ENCODE measurements around the gene NRM. TPM values are rescaled to one million over a fixed set of nuclear protein-coding genes. Genes with fewer than 3 reads are reported as not detected.
"Not testable (repeated sequence)": the region's sequence is repeated elsewhere in the genome, so short reads cannot be mapped to it uniquely, and the experiment has no call there.

Gene NRM
- total RNA-seq, 1 donor from 2014 or later = 12.8 TPM

GRCh38 chr6:30724906-30725667, 34.3 kb upstream of the NRM start:
- peaks cover 52% of the 10 kb centered on the region for H3K79me2 ChIP-seq (ENCODE audit: insufficient read depth, low read length)
- Mint-ChIP-seq H3K27ac (ENCODE audit: unreplicated experiment) (peak overlapping the region; percentile 81), H3K36me3 (ENCODE audit: low read depth, unreplicated experiment) (peaks cover 28% of the 10 kb centered on the region), H3K4me3 (ENCODE audit: unreplicated experiment) (peak overlapping the region; percentile 100), H3K27me3 (ENCODE audit: low read depth, unreplicated experiment) (no peaks in the 10 kb centered on the region), H3K4me1 (ENCODE audit: low read depth, unreplicated experiment) (peaks cover 25% of the 10 kb centered on the region), H3K9me3 (ENCODE audit: unreplicated experiment) (no peaks in the 10 kb centered on the region)
- no peaks in the 10 kb centered on the region for H3K27me3 ChIP-seq (ENCODE audit: insufficient read depth, low read length)
- no peak overlapping the region for H3K4me3 ChIP-seq (ENCODE audit: insufficient read depth, low read depth, low read length)
- H3K36me3 ChIP-seq (ENCODE audit: insufficient read depth, low read length) = peaks cover 39% of the 10 kb centered on the region
- peaks cover 34% of the 10 kb centered on the region for H3K4me1 ChIP-seq (ENCODE audit: insufficient read depth, low read length)
- H3K9me3 ChIP-seq (ENCODE audit: insufficient read depth, low read depth, low read length) = no peaks in the 10 kb centered on the region
- peaks cover 65% of the 10 kb centered on the region for H4K20me1 ChIP-seq (ENCODE audit: insufficient read depth, low read length)
- H3K27ac ChIP-seq (ENCODE audit: low read depth, low read length) = no peak overlapping the region
- FAIRE-seq = no peak
- peak overlapping the region; percentile 93 for H3K4me2 ChIP-seq (ENCODE audit: low read length)
- no peak for DNase-seq (ENCODE audit: low read depth)
- peak overlapping the region; percentile 97 for H3K9ac ChIP-seq (ENCODE audit: low read length)
- no peak overlapping the region for H2AFZ ChIP-seq (ENCODE audit: low read depth, low read length)
- TF ChIP-seq, protein P1, sequence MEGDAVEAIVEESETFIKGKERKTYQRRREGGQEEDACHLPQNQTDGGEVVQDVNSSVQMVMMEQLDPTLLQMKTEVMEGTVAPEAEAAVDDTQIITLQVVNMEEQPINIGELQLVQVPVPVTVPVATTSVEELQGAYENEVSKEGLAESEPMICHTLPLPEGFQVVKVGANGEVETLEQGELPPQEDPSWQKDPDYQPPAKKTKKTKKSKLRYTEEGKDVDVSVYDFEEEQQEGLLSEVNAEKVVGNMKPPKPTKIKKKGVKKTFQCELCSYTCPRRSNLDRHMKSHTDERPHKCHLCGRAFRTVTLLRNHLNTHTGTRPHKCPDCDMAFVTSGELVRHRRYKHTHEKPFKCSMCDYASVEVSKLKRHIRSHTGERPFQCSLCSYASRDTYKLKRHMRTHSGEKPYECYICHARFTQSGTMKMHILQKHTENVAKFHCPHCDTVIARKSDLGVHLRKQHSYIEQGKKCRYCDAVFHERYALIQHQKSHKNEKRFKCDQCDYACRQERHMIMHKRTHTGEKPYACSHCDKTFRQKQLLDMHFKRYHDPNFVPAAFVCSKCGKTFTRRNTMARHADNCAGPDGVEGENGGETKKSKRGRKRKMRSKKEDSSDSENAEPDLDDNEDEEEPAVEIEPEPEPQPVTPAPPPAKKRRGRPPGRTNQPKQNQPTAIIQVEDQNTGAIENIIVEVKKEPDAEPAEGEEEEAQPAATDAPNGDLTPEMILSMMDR (IDR thresholded peaks at IDR 0.05; ENCODE audit: insufficient read depth, low read depth, low read length) = no peak
- no peak for TF ChIP-seq EZH2 (IDR thresholded peaks at IDR 0.05; ENCODE audit: insufficient read depth, low read length)

DNA sequence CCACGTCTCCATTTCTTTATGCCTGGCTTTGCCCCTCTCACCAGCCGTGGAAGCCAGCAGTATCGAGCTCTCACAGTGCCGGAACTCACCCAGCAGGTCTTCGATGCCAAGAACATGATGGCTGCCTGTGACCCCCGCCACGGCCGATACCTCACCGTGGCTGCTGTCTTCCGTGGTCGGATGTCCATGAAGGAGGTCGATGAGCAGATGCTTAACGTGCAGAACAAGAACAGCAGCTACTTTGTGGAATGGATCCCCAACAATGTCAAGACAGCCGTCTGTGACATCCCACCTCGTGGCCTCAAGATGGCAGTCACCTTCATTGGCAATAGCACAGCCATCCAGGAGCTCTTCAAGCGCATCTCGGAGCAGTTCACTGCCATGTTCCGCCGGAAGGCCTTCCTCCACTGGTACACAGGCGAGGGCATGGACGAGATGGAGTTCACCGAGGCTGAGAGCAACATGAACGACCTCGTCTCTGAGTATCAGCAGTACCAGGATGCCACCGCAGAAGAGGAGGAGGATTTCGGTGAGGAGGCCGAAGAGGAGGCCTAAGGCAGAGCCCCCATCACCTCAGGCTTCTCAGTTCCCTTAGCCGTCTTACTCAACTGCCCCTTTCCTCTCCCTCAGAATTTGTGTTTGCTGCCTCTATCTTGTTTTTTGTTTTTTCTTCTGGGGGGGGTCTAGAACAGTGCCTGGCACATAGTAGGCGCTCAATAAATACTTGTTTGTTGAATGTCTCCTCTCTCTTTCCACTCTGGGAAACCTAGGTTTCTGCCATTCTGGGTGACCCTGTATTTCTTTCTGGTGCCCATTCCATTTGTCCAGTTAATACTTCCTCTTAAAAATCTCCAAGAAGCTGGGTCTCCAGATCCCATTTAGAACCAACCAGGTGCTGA, 33.3 kb upstream of the NRM start:
- Mint-ChIP-seq H3K36me3 (ENCODE audit: low read depth, unreplicated experiment) (peaks cover 28% of the 10 kb centered on the region), H3K27ac (ENCODE audit: unreplicated experiment) (peak overlapping the region; percentile 88), H3K4me1 (ENCODE audit: low read depth, unreplicated experiment) (peaks cover 31% of the 10 kb centered on the region), H3K4me3 (ENCODE audit: unreplicated experiment) (peak overlapping the region; percentile 100)
- not testable (repeated sequence) for H3K9me3 ChIP-seq (ENCODE audit: insufficient read depth, low read depth, low read length); H3K9me3 Mint-ChIP-seq (ENCODE audit: unreplicated experiment); H3K27me3 Mint-ChIP-seq (ENCODE audit: low read depth, unreplicated experiment); FAIRE-seq; H2AFZ ChIP-seq (ENCODE audit: low read depth, low read length); H3K27me3 ChIP-seq (ENCODE audit: insufficient read depth, low read length); DNase-seq (ENCODE audit: low read depth); H3K27ac ChIP-seq (ENCODE audit: low read depth, low read length)
- H4K20me1 ChIP-seq (ENCODE audit: insufficient read depth, low read length) = peaks cover 65% of the 10 kb centered on the region
- H3K79me2 ChIP-seq (ENCODE audit: insufficient read depth, low read length) = peaks cover 61% of the 10 kb centered on the region
- peaks cover 40% of the 10 kb centered on the region for H3K4me1 ChIP-seq (ENCODE audit: insufficient read depth, low read length)
- peak overlapping the region; percentile 91 for H3K4me3 ChIP-seq (ENCODE audit: insufficient read depth, low read depth, low read length)
- H3K9ac ChIP-seq (ENCODE audit: low read length) = peak overlapping the region; percentile 97
- H3K36me3 ChIP-seq (ENCODE audit: insufficient read depth, low read length) = peaks cover 31% of the 10 kb centered on the region
- H3K4me2 ChIP-seq (ENCODE audit: low read length) = peak overlapping the region; percentile 93

DNA sequence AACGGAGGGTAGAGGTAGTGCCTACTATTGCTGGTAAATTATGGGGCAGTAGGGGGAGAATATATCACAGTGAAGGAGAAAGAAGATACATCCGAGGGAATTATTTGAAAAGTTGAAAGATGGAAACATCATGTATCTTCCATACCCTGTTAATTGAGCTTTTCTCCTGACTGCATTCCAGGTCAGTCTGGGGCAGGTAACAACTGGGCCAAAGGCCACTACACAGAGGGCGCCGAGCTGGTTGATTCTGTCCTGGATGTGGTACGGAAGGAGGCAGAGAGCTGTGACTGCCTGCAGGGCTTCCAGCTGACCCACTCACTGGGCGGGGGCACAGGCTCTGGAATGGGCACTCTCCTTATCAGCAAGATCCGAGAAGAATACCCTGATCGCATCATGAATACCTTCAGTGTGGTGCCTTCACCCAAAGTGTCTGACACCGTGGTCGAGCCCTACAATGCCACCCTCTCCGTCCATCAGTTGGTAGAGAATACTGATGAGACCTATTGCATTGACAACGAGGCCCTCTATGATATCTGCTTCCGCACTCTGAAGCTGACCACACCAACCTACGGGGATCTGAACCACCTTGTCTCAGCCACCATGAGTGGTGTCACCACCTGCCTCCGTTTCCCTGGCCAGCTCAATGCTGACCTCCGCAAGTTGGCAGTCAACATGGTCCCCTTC, 32.5 kb upstream of the NRM start:
- H3K9me3 Mint-ChIP-seq (ENCODE audit: unreplicated experiment); FAIRE-seq; DNase-seq (ENCODE audit: low read depth); H3K27me3 ChIP-seq (ENCODE audit: insufficient read depth, low read length); H3K27me3 Mint-ChIP-seq (ENCODE audit: low read depth, unreplicated experiment); H2AFZ ChIP-seq (ENCODE audit: low read depth, low read length); H3K9me3 ChIP-seq (ENCODE audit: insufficient read depth, low read depth, low read length): not testable (repeated sequence)
- Mint-ChIP-seq H3K4me3 (ENCODE audit: unreplicated experiment) (peak overlapping the region; percentile 100), H3K27ac (ENCODE audit: unreplicated experiment) (peak overlapping the region; percentile 88), H3K4me1 (ENCODE audit: low read depth, unreplicated experiment) (peaks cover 36% of the 10 kb centered on the region), H3K36me3 (ENCODE audit: low read depth, unreplicated experiment) (peaks cover 28% of the 10 kb centered on the region)
- peak overlapping the region; percentile 97 for H3K9ac ChIP-seq (ENCODE audit: low read length)
- peaks cover 31% of the 10 kb centered on the region for H3K36me3 ChIP-seq (ENCODE audit: insufficient read depth, low read length)
- H3K4me1 ChIP-seq (ENCODE audit: insufficient read depth, low read length) = peaks cover 46% of the 10 kb centered on the region
- peaks cover 69% of the 10 kb centered on the region for H3K79me2 ChIP-seq (ENCODE audit: insufficient read depth, low read length)
- H3K4me2 ChIP-seq (ENCODE audit: low read length) = peak overlapping the region; percentile 93
- H4K20me1 ChIP-seq (ENCODE audit: insufficient read depth, low read length) = peaks cover 61% of the 10 kb centered on the region
- peak overlapping the region; percentile 91 for H3K4me3 ChIP-seq (ENCODE audit: insufficient read depth, low read depth, low read length)
- H3K27ac ChIP-seq (ENCODE audit: low read depth, low read length) = peak overlapping the region; percentile 7
